DLD1 (cell line): ENCODE measurements around the gene ARHGAP26.

Source experiments
- in situ Hi-C: cut with HindIII; loops from 2 replicates; pipeline ENCODE4 v1.10.0; 2017; ENCODE audit warnings: low sequenced_read_pairs

ARHGAP26 gene

DNA sequence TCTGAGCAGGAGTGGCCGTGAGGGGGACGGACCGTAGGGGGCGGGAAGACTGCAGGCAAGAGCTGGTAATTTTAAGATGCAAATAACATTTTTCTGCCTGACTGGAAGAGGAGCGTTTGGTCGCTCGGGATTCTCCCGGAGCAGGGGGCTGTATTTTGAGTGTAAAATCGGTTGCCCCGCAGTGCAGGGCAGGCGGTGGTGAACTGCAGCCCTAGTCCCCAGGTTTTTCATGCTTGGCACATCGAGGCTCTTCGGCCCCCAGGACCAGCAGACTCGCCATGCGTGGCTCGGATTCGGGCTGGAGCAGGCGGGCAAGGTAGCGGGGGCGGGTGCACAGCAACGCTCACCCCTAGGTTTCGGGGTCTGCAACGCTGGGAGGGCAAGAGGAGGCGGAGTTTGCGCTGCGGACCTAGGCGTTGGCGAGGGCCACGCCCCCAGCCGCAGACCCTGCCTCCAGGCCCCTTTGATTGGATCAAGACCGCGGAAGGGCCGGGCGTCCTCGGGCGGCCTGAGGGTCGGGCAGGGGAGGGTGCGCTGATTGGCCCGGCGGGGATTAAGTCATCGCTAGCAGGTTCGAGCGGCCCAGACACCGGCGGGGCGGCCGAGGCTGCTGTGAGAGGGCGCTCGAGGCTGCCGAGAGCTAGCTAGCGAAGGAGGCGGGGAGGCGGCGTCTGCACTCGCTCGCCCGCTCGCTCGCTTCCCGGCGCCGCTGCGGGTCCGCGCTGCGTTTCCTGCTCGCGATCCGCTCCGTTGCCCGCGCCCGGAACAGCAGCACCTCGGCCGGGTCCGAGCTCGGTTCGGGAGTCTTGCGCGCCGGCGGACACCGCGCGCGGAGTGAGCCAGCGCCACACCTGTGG lies at the start of gene ARHGAP26:
Gene ARHGAP26, plus strand, starts transcription at position 585 of the 857 bp plus-strand sequence. CDS start 385 bp downstream, outside the sequence.
- in situ Hi-C loops, result no loop called here

DNA sequence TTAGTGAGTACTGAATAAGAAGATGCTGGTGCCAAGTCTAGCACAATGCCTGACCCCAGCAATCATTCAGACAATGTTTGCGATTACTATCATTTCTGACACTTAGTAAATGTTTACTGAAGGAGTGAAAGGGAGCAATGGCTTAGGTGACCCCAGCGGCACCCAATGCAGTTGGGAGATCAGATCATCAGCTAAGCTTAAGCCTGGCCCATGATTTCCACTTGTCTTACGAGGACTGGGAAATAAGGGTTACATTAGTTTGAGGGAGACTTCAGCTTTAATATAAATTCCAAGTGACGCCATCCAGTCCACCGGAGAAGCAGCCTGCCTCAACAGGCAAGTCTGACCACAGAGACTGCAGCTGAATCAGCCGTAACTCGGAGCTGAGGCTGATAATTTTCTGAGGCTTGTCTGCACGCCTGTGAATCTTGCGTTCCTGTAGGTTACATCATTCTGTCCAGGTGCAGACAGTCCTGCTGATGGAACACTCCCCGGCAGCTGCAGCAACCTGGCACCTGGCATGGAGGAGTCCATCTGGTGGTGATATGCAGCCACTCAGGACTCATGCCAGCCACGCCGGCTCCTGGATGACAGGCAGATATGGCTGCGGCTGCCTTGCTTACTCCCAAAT lies 49.4 kb upstream of the ARHGAP26 start:
- in situ Hi-C loops, result loop anchor here (10.0 kb wide), 1 partner anchor 154 kb away; no protein-coding TSS in a partner anchor

DNA sequence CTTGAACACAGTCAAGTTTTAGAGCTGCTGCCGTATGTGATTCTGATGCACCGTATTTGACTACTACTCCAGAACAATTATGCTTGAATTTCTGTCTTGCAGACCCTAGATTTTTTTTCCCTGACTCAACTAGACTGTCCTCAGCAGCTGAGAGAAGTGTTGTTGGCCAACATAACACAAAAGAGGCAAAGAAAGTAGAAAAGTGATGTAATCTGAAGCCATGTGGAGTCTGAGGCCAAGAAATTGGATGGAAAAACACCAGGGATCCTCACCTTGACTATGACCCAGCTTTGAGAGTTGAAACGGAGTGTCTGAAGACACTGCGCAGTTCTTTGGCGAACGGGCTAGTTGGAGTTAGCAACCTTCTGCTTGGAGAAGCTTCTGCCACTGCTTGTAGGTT lies 48.0 kb upstream of the ARHGAP26 start:
- in situ Hi-C loops, result loop anchor here (10.0 kb wide), 1 partner anchor 153 kb away; no protein-coding TSS in a partner anchor

- in situ Hi-C loops, result loop anchor here (10.0 kb wide), 1 partner anchor 152 kb away; no protein-coding TSS in a partner anchor
Measured at GRCh38 chr5:142722896-142723295, 47.3 kb upstream of the ARHGAP26 start.

GRCh38 chr5:142724821-142725220 lies 45.4 kb upstream of the ARHGAP26 start:
- in situ Hi-C loops, result loop anchor here (10.0 kb wide), 1 partner anchor 150 kb away; no protein-coding TSS in a partner anchor

- in situ Hi-C loops, result loop anchor here (10.0 kb wide), 1 partner anchor 149 kb away; no protein-coding TSS in a partner anchor
Measured at GRCh38 chr5:142725231-142726187, 44.7 kb upstream of the ARHGAP26 start.

DNA sequence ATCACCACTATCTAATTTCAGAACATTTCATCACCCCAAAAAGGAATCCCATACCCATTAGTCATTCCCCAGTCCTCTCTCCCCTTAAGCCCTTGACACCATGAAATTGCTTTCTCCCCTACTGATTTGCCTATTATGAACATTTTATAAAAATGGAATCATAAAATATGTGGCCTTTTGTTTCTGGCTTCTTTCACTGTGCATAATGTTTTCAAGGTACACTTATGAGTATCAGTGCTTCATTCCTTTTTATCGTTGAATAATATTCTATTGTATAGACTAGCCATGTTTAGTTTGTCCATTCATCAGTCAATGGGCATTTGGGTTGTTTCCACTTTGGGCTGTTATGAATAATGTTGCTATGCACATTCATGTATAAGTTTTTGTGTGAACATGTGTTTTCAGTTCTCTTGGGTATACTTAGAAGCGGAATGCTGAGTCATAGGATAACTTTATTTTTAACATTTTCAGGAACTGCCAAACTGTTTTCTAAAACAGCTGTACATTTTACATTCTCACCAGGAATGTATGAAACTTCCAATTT lies 43.9 kb upstream of the ARHGAP26 start:
- in situ Hi-C loops, result loop anchor here (10.0 kb wide), 1 partner anchor 149 kb away; no protein-coding TSS in a partner anchor

GRCh38 chr5:142727735-142728047 lies 42.5 kb upstream of the ARHGAP26 start:
- in situ Hi-C loops, result loop anchor here (10.0 kb wide), 1 partner anchor 147 kb away; no protein-coding TSS in a partner anchor

DNA sequence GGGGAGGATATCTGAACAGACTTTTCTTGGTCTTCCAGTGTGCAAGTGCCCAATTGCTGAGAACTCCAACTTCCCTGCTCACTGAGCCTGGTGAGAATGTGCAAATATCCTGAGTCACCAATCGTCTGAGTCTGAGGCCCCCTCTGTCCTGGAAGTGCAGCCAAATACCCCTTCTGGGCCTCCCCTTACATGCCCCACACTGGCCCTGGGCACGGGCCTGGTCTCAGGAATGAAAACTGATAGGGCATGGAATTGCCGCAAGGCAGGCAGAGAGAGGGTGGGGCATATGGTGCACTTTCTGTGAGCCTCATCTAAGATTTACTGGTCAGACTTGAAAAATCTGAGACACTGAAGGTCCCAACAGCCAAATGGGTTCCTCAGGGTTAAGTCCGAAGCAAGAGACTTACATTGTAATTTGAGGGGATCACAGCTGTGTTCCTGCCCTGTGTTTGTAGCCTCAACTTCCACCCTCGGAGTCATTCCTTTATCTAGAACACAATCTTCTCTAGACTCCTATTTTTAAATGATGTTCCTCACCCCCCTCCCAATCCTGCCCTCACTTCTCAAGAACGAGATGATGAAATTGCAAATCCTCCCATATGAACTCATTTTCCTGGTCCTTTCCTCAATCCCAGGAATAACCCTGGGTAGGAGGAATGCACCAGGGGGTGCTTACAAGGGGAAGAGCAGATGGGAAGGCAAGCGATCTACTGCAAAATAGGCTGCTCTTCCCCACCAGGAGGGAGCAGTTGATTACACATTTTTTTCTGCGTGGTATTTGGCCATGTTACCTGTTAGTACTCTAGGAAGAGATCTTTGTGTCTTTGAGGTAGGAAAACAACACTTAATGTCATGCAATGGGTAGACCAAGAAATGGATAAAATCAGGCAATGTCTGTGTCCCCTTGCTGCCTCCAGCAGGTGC lies 34.6 kb upstream of the ARHGAP26 start:
- in situ Hi-C loops, result no loop called here

- in situ Hi-C loops, result no loop called here
Measured at GRCh38 chr5:142736247-142736632, 33.9 kb upstream of the ARHGAP26 start.

- in situ Hi-C loops, result no loop called here
Measured at GRCh38 chr5:142737179-142737578, 33.0 kb upstream of the ARHGAP26 start.

- in situ Hi-C loops, result no loop called here
Measured at GRCh38 chr5:142740474-142741242, 29.5 kb upstream of the ARHGAP26 start.

- in situ Hi-C loops, result no loop called here
Measured at GRCh38 chr5:142743592-142744441, 26.4 kb upstream of the ARHGAP26 start.

GRCh38 chr5:142745268-142745667 lies 24.9 kb upstream of the ARHGAP26 start:
- in situ Hi-C loops, result no loop called here

GRCh38 chr5:142746532-142747433 lies 23.4 kb upstream of the ARHGAP26 start:
- in situ Hi-C loops, result no loop called here

- in situ Hi-C loops, result no loop called here
Measured at GRCh38 chr5:142748132-142748531, 22.0 kb upstream of the ARHGAP26 start.
